Loucy (cell line): ENCODE measurements around the gene CREB3L2.

Experiments used
- H2AFZ ChIP-seq: fragments of 200-600 bp; sonication (generic); 2 replicates; pipeline ENCODE4 v1.6.0; 2016; ENCODE audit warnings: antibody characterized with exemption, mild to moderate bottlenecking, low read length, moderate library complexity
- H3F3A ChIP-seq: fragments of 200-600 bp; 2 replicates; pipeline ENCODE4 v1.6.0; 2016; ENCODE audit warnings: antibody characterized with exemption, low read depth, mild to moderate bottlenecking
- H3K27me3 ChIP-seq: fragments of 200-600 bp; sonication (generic); 2 replicates; pipeline ENCODE4 v1.6.1; 2014; ENCODE audit warnings: low read length, mild to moderate bottlenecking; ENCODE audit not compliant: insufficient read depth, poor library complexity, severe bottlenecking
- H3K36me3 ChIP-seq: fragments of 200-600 bp; sonication (generic); 2 replicates; pipeline ENCODE4 v1.6.1; 2016; ENCODE audit warnings: low read length; ENCODE audit not compliant: insufficient read depth
- H3K4me1 ChIP-seq: fragments of 200-600 bp; sonication (generic); 2 replicates; pipeline ENCODE4 v1.5.1; 2014; ENCODE audit warnings: low read length, mild to moderate bottlenecking; ENCODE audit not compliant: insufficient read depth, poor library complexity, severe bottlenecking
- H3K4me2 ChIP-seq: fragments of 200-600 bp; sonication (generic); 2 replicates; pipeline ENCODE4 v1.6.0; 2014; ENCODE audit warnings: antibody characterized with exemption, low read length, low read depth, mild to moderate bottlenecking; ENCODE audit not compliant: poor library complexity, severe bottlenecking
- H3K4me3 ChIP-seq: fragments of 200-600 bp; sonication (generic); 2 replicates; pipeline ENCODE4 v1.5.1; 2014; ENCODE audit warnings: low read length, mild to moderate bottlenecking, mixed read lengths; ENCODE audit not compliant: poor library complexity, severe bottlenecking
- H3K79me2 ChIP-seq: fragments of 200-600 bp; sonication (generic); 2 replicates; pipeline ENCODE4 v1.6.1; 2014; ENCODE audit warnings: low read length; ENCODE audit not compliant: insufficient read depth
- H3K9ac ChIP-seq: fragments of 200-600 bp; sonication (generic); 2 replicates; pipeline ENCODE4 v1.6.0; 2014; ENCODE audit warnings: mild to moderate bottlenecking, low read depth, low read length, moderate library complexity; ENCODE audit not compliant: poor library complexity, severe bottlenecking
- H3K9me2 ChIP-seq: fragments of 200-600 bp; sonication (generic); replicated peaks from 2 replicates; pipeline ENCODE4 v1.6.1; 2016; ENCODE audit warnings: low read depth, low read length, mixed read lengths
- H3K9me3 ChIP-seq: fragments of 200-600 bp; sonication (generic); 2 replicates; pipeline ENCODE4 v1.6.1; 2014; ENCODE audit warnings: mild to moderate bottlenecking, antibody characterized with exemption, low read length, low read depth; ENCODE audit not compliant: insufficient read depth
- H4K20me1 ChIP-seq: fragments of 200-600 bp; sonication (generic); 2 replicates; pipeline ENCODE4 v1.6.0; 2014; ENCODE audit warnings: antibody characterized with exemption, low read length, mild to moderate bottlenecking; ENCODE audit not compliant: insufficient read depth, poor library complexity, severe bottlenecking
- EZH2phosphoT487 ChIP-seq: fragments of 200-600 bp; IDR thresholded peaks from 2 replicates; pipeline ENCODE4 v1.6.1; 2018; ENCODE audit warnings: antibody characterized with exemption, mild to moderate bottlenecking, moderate library complexity, borderline replicate concordance
- TF ChIP-seq, protein P1 (sequence below): fragments of 200-600 bp; sonication (generic); conservative IDR thresholded peaks from 2 replicates; pipeline ENCODE4 v1.5.1; 2014; ENCODE audit warnings: mild to moderate bottlenecking, antibody characterized with exemption, low read length

Gene CREB3L2

GRCh38 chr7:137953665-137954470 lies 48.0 kb downstream of the CREB3L2 start:
- H4K20me1 ChIP-seq = peaks cover 7% of the 10 kb centered on the region
- no peaks in the 10 kb centered on the region for H3K27me3 ChIP-seq
- peaks cover 15% of the 10 kb centered on the region; the same call in 1 of the 2 replicates for H3K36me3 ChIP-seq
- H3K9ac ChIP-seq = no peak overlapping the region
- H3K4me1 ChIP-seq = peaks cover 3% of the 10 kb centered on the region
- no peaks in the 10 kb centered on the region for H3K9me2 ChIP-seq
- no peak overlapping the region for H3K4me3 ChIP-seq
- H3K79me2 ChIP-seq = peaks cover 37% of the 10 kb centered on the region; the same call in 1 of the 2 replicates
- no peak overlapping the region for H3K4me2 ChIP-seq
- no peak overlapping the region for H2AFZ ChIP-seq
- H3F3A ChIP-seq = no peaks in the 10 kb centered on the region
- TF ChIP-seq, protein P1, sequence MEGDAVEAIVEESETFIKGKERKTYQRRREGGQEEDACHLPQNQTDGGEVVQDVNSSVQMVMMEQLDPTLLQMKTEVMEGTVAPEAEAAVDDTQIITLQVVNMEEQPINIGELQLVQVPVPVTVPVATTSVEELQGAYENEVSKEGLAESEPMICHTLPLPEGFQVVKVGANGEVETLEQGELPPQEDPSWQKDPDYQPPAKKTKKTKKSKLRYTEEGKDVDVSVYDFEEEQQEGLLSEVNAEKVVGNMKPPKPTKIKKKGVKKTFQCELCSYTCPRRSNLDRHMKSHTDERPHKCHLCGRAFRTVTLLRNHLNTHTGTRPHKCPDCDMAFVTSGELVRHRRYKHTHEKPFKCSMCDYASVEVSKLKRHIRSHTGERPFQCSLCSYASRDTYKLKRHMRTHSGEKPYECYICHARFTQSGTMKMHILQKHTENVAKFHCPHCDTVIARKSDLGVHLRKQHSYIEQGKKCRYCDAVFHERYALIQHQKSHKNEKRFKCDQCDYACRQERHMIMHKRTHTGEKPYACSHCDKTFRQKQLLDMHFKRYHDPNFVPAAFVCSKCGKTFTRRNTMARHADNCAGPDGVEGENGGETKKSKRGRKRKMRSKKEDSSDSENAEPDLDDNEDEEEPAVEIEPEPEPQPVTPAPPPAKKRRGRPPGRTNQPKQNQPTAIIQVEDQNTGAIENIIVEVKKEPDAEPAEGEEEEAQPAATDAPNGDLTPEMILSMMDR = no peak
- no peak for TF ChIP-seq EZH2phosphoT487
- H3K9me3 ChIP-seq = no peaks in the 10 kb centered on the region

GRCh38 chr7:137953043-137953664 lies 48.7 kb downstream of the CREB3L2 start:
- peaks cover 31% of the 10 kb centered on the region; the same call in 1 of the 2 replicates for H3K79me2 ChIP-seq
- no peak overlapping the region for H3K4me2 ChIP-seq
- TF ChIP-seq, protein P1 = no peak
- TF ChIP-seq EZH2phosphoT487 = no peak
- no peaks in the 10 kb centered on the region for H3F3A ChIP-seq
- no peaks in the 10 kb centered on the region for H3K9me2 ChIP-seq
- no peaks in the 10 kb centered on the region for H3K4me1 ChIP-seq
- no peaks in the 10 kb centered on the region for H3K27me3 ChIP-seq
- no peaks in the 10 kb centered on the region for H3K9me3 ChIP-seq
- peaks cover 7% of the 10 kb centered on the region for H4K20me1 ChIP-seq
- peaks cover 12% of the 10 kb centered on the region; the same call in 1 of the 2 replicates for H3K36me3 ChIP-seq
- no peak overlapping the region for H3K9ac ChIP-seq
- no peak overlapping the region for H3K4me3 ChIP-seq
- H2AFZ ChIP-seq = no peak overlapping the region

DNA sequence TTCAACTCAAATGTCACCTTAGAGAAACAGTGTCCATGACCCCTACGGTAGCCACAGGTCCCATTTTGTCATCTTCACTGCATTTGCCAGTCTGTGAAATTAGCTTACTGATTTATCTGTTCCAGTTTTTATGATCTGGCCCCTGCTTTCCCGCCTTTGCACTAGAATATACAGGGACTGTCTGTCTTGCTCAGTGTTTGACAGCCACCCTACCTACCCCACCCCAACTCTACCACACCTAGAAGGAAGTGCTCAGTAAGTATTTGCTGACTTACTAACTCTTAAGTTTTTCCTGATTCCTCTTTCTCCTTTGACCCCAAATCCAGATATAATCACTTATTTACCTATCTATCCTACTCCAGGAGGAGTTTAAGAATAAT lies 49.5 kb downstream of the CREB3L2 start:
- Histone ChIP-seq H3K9me3 (no peaks in the 10 kb centered on the region), H3K4me1 (no peaks in the 10 kb centered on the region), H3K27me3 (no peaks in the 10 kb centered on the region), H3K4me2 (no peak overlapping the region), H3K9ac (no peak overlapping the region), H3K79me2 (peaks cover 27% of the 10 kb centered on the region; the same call in 1 of the 2 replicates), H3K4me3 (no peak overlapping the region), H2AFZ (no peak overlapping the region), H3F3A (no peaks in the 10 kb centered on the region), H4K20me1 (peaks cover 7% of the 10 kb centered on the region), H3K9me2 (no peaks in the 10 kb centered on the region), H3K36me3 (peaks cover 5% of the 10 kb centered on the region; the same call in 1 of the 2 replicates)
- TF ChIP-seq, protein P1 = no peak
- TF ChIP-seq EZH2phosphoT487 = no peak
